SU-DHL-6 (cell line): ENCODE data around the gene BICDL2.

Experiments
- H2AFZ ChIP-seq: fragments of 200-600 bp; sonication (generic); 2 replicates; pipeline ENCODE4 v1.6.1; 2014; ENCODE audit warnings: low read depth, mild to moderate bottlenecking, moderate library complexity, mixed read lengths, antibody characterized with exemption, low read length; ENCODE audit not compliant: severe bottlenecking
- H3F3A ChIP-seq: fragments of 200-600 bp; shearing (Covaris generic); 2 replicates; pipeline ENCODE4 v1.6.0; 2016; ENCODE audit warnings: antibody characterized with exemption, mild to moderate bottlenecking; ENCODE audit not compliant: insufficient read depth
- H3K27ac ChIP-seq: fragments of 200-600 bp; sonication (generic); 2 replicates; pipeline ENCODE4 v1.5.1; 2016; ENCODE audit warnings: low read depth, mild to moderate bottlenecking, low read length, moderate library complexity, mixed read lengths
- H3K27me3 ChIP-seq: fragments of 200-600 bp; sonication (generic), shearing (Covaris generic); 2 replicates; pipeline ENCODE4 v1.6.0; 2014; ENCODE audit warnings: mild to moderate bottlenecking, low read length
- H3K36me3 ChIP-seq: fragments of 200-600 bp; sonication (generic); 2 replicates; pipeline ENCODE4 v1.6.1; 2014; ENCODE audit warnings: mild to moderate bottlenecking, low read length, mixed read lengths
- H3K4me2 ChIP-seq: fragments of 300-600, 200-600 bp; shearing (Covaris generic), sonication (generic); 2 replicates; pipeline ENCODE4 v1.6.0; 2014; ENCODE audit warnings: low read length, low read depth, mild to moderate bottlenecking; ENCODE audit not compliant: poor library complexity, severe bottlenecking
- H3K4me3 ChIP-seq: fragments of 200-600 bp; sonication (generic); 2 replicates; pipeline ENCODE4 v1.5.1; 2014; ENCODE audit warnings: antibody characterized with exemption, low read length, mild to moderate bottlenecking, mixed read lengths; ENCODE audit not compliant: insufficient read depth, poor library complexity, severe bottlenecking
- H3K79me2 ChIP-seq: fragments of 200-600 bp; sonication (generic); 2 replicates; pipeline ENCODE4 v1.6.1; 2014; ENCODE audit warnings: mild to moderate bottlenecking, low read length, moderate library complexity; ENCODE audit not compliant: insufficient read depth
- H3K9ac ChIP-seq: fragments of 200-600 bp; sonication (generic); 2 replicates; pipeline ENCODE4 v1.7.0; 2014; ENCODE audit warnings: mild to moderate bottlenecking, low read length
- H3K9me2 ChIP-seq: fragments of 200-600 bp; sonication (generic); replicated peaks from 2 replicates; pipeline ENCODE4 v1.6.1; 2014; ENCODE audit warnings: low read length; ENCODE audit not compliant: insufficient read depth
- H3K9me3 ChIP-seq: fragments of 200-600 bp; sonication (generic); 2 replicates; pipeline ENCODE4 v1.6.1; 2014; ENCODE audit warnings: low read length, mixed read lengths; ENCODE audit not compliant: insufficient read depth
- H4K20me1 ChIP-seq: fragments of 200-600 bp; sonication (generic); 2 replicates; pipeline ENCODE4 v1.6.1; 2014; ENCODE audit warnings: low read depth, mild to moderate bottlenecking, antibody characterized with exemption, low read length, moderate library complexity, mixed read lengths
- CTCF ChIP-seq: fragments of 200-600 bp; sonication (generic); IDR thresholded peaks from one replicate; pipeline ENCODE4 v1.5.1; 2017; ENCODE audit warnings: antibody characterized with exemption, mild to moderate bottlenecking, low read length, moderate library complexity; ENCODE audit not compliant: insufficient read depth, poor library complexity, severe bottlenecking
- EZH2phosphoT487 ChIP-seq: fragments of 200-600 bp; sonication (generic), shearing (Covaris generic); conservative IDR thresholded peaks from 2 replicates; pipeline ENCODE4 v1.6.1; 2018; ENCODE audit warnings: mild to moderate bottlenecking, antibody characterized with exemption, low read length, moderate library complexity, mixed read lengths

Gene BICDL2

DNA sequence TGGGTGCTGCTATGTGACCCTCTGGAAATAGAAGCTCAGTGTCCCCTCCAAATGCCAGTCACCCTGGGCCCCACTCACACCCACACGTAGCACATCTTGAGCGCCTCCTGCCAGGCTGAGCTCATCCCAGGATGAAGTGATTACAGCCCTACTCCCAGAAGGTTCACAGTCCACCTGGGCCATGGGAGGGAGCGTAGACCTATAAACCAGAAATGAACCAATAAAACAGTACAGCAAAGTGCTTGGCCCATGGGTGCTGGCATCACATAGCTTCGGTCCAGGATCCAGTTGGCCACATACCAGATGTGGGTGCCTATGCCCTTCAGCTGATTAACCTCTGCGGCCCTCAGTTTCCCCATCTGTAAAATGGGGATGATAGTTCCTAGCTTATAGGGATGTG is 2.2 kb upstream of the BICDL2 start:
- Histone ChIP-seq H4K20me1 (no peaks in the 10 kb centered on the region), H3K9me2 (no peaks in the 10 kb centered on the region), H2AFZ (no peak overlapping the region), H3K4me3 (no peak overlapping the region), H3K79me2 (no peaks in the 10 kb centered on the region), H3K27me3 (no peaks in the 10 kb centered on the region), H3K9me3 (no peaks in the 10 kb centered on the region), H3K27ac (no peak overlapping the region), H3K36me3 (no peaks in the 10 kb centered on the region), H3K9ac (no peak overlapping the region), H3F3A (no peaks in the 10 kb centered on the region), H3K4me2 (no peak overlapping the region)
- TF ChIP-seq EZH2phosphoT487: no peak
- no peak for TF ChIP-seq CTCF

DNA sequence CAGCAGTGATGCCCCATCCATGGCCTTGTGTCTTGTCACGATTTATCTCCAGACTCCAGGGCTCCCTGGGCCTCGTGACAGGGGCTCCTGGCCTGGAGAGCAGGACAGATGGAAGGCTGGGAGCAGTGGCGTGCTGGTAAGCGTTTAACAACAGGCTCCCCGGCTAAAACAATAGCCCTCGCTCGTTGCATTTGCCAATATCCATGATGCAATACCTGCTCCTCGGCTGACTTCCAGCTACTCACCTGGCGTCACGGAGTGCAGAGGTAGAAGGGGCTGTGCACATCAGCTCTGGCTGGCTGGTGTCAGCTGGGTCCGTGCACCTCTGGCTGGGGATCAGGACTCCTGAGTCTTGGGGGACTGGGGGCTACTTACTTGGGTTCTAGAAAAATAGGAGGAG is 1.5 kb upstream of the BICDL2 start:
- Histone ChIP-seq H3K9me2 (no peaks in the 10 kb centered on the region), H3K4me2 (no peak overlapping the region), H3K27ac (no peak overlapping the region), H4K20me1 (no peaks in the 10 kb centered on the region), H2AFZ (no peak overlapping the region), H3K79me2 (no peaks in the 10 kb centered on the region), H3K36me3 (no peaks in the 10 kb centered on the region), H3K9me3 (no peaks in the 10 kb centered on the region), H3K27me3 (no peaks in the 10 kb centered on the region), H3K4me3 (no peak overlapping the region), H3K9ac (no peak overlapping the region), H3F3A (no peaks in the 10 kb centered on the region)
- TF ChIP-seq EZH2phosphoT487 (no peak), CTCF (no peak)

GRCh38 chr16:3035972-3036725 is 595 bp downstream of the BICDL2 start:
- no peaks in the 10 kb centered on the region for H3F3A ChIP-seq
- H3K4me2 ChIP-seq: no peak overlapping the region
- no peaks in the 10 kb centered on the region for H3K9me2 ChIP-seq
- H2AFZ ChIP-seq: no peak overlapping the region
- H3K27me3 ChIP-seq: no peaks in the 10 kb centered on the region
- no peaks in the 10 kb centered on the region for H3K36me3 ChIP-seq
- no peaks in the 10 kb centered on the region for H4K20me1 ChIP-seq
- no peak overlapping the region for H3K9ac ChIP-seq
- H3K9me3 ChIP-seq: no peaks in the 10 kb centered on the region
- H3K27ac ChIP-seq: no peak overlapping the region
- H3K4me3 ChIP-seq: no peak overlapping the region
- TF ChIP-seq EZH2phosphoT487: no peak
- no peaks in the 10 kb centered on the region for H3K79me2 ChIP-seq

DNA sequence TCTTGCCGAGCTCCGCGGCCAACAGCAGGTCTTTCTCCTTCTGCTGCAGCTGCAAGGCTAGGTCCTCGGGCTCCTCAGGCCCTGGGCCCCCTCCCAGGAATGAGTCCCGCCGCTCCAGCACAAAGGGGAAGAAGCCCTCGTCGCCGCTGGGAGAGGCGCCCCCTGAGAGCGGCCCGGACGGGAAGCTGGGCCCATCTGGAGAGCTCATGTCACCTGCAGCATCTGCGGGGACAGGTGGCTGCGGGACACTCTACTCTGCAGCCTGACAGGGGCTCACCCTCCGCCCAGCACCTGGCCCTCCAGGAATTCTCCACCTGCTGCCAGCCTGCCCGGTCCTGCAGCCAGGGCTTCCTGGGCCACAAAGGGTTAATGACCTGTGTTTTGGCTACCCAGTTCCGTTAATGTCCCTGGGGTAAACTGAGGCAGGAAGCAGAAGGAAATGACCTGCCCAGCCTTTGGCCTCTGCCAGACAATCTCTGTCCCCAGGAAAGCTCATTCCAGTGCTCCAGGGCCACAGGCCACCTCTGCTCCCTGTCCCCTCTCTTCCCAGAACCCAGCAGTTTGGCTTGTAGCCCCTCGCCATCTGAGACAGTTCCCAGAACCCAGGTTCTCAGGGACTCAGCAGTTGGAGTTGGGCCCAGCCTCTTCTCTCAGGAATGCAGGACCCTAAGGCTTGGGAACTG is 1.3 kb downstream of the BICDL2 start:
- Histone ChIP-seq H3K79me2 (no peaks in the 10 kb centered on the region), H3K4me2 (no peak overlapping the region), H3K27me3 (no peaks in the 10 kb centered on the region), H3F3A (no peaks in the 10 kb centered on the region), H3K36me3 (no peaks in the 10 kb centered on the region), H4K20me1 (no peaks in the 10 kb centered on the region), H3K9me2 (no peaks in the 10 kb centered on the region), H3K27ac (no peak overlapping the region), H3K4me3 (no peak overlapping the region), H3K9ac (no peak overlapping the region), H3K9me3 (no peaks in the 10 kb centered on the region), H2AFZ (no peak overlapping the region)
- TF ChIP-seq EZH2phosphoT487 (no peak), CTCF (no peak)
